GM19452 (cell line): ENCODE measurements around the gene CD163.
A peak's percentile ranks its signal among the peaks of the same experiment; 100 is the strongest.
"Not testable (repeated sequence)": the region's sequence is repeated elsewhere in the genome, so short reads cannot be mapped to it uniquely, and the experiment has no call there.

Experiments
- ATAC-seq: cut with Tn5 transposase; IDR thresholded peaks from one replicate; pipeline ENCODE4 v1.9.1; 2021; ENCODE audit not compliant: unreplicated experiment

CD163 gene

GRCh38 chr12:7503686-7504415 is at the start of gene CD163:
Gene CD163 (minus strand): TSS chr12:7503777. CDS start chr12:7503690, 87 bp downstream.
- ATAC-seq, result no peak

GRCh38 chr12:7542813-7543212 is 39.2 kb upstream of the CD163 start:
- no peak for ATAC-seq

GRCh38 chr12:7542046-7542445 is 38.5 kb upstream of the CD163 start:
- ATAC-seq, result no peak

- no peak for ATAC-seq
These were observed 10.8 kb upstream of the CD163 start for GRCh38 chr12:7514416-7514815.

GRCh38 chr12:7512553-7512952 is 9.0 kb upstream of the CD163 start:
- no peak for ATAC-seq

- ATAC-seq, result not testable (repeated sequence)
These were observed 6.4 kb upstream of the CD163 start for GRCh38 chr12:7509793-7510470.

DNA sequence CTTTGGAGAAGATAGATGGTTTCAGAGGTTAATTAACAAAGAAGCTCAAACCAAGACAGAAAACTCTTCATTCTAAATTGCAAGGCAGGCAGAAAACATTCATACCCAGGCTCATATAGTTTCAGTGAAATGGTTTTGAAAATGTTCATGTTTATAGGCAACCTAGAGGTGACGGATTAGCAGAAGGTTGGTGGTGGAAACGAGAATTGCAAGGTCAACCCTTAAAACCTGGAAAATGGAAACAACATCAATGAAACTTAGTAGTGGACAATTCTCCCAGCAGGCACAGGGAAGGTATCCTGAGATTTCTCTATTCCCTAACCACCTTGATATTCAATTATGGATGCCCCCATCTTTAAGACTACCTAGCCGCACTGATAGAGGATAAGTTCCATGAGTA is 965 bp downstream of the CD163 start:
- no peak for ATAC-seq

- ATAC-seq, result no peak
These were observed 2.5 kb downstream of the CD163 start for GRCh38 chr12:7501031-7501588.

DNA sequence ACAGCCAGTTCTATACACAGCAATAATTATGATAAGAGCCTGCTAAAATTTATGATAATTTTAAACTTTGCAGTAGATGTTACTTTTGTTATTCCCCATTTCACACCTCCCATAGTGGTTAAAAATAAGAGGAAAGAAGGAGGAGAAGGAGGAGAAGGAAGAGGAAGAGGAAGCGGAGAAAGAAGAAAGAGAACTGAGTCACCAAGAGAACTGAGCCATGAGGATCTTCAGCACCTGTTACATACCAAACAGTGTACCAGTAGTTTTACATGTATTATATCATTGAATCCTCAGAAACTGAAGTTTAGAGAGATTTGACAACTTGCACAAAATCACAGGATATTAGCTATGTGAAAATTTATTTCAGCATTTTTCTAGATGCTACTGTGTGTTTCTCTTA is 3.9 kb downstream of the CD163 start:
- no peak for ATAC-seq

DNA sequence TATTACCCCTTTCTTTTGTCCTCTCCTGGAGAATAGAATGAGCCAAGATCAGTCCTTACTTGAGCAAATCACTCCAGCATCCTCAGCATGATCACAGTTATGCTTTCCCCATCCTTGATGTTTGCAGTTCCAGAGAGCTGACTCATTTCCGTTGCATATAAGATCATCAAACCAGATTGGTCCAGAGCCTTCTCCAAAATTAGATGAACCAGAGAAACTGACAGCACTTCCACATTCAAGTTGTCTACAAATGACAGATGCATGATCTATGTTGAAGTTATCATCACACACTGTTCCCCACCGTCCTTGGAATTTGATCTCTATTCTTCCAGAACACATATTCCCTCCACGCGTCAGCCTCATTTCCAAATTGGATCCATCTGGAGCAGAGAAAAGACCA is 4.8 kb downstream of the CD163 start:
- ATAC-seq, result no peak

DNA sequence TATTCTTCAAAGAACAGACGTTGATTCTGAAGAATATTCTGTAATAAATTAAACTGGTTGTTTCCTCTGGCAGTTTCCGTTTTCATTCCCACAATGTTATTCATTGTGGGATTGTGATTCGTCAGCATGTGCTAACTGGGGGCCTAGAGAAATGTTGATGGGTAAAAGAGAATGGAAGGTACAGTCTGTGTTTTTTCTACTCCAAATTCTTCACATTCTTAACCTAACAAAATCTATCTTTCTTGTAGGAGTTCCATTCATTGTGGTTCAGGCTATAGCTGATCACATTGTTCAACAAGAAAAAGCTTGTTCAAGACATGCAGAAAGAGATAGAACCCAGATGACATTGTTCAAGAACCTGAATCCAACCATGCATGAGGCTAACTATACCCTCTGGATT is 5.9 kb downstream of the CD163 start:
- ATAC-seq, result no peak

DNA sequence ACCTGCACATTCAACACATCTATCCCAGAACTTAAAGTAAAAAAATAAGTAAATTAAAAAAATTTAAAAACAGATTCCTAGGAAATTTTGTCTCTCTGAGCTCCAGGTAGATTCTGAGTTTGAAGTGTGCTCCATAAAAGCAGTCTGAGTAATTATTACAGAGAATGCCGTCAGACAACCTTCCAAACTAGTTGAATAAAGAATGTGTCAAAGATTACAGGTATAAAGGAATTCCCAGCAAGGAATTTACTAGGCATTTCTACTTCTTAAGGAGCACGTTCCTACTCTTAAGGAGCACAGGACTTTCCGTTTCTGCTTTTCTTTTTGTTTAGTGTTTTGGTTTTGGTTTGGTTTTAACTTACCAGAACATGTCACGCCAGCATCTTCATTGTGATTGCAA is 7.1 kb downstream of the CD163 start:
- ATAC-seq, result no peak

GRCh38 chr12:7495136-7495535 is 8.4 kb downstream of the CD163 start:
- ATAC-seq, result no peak

DNA sequence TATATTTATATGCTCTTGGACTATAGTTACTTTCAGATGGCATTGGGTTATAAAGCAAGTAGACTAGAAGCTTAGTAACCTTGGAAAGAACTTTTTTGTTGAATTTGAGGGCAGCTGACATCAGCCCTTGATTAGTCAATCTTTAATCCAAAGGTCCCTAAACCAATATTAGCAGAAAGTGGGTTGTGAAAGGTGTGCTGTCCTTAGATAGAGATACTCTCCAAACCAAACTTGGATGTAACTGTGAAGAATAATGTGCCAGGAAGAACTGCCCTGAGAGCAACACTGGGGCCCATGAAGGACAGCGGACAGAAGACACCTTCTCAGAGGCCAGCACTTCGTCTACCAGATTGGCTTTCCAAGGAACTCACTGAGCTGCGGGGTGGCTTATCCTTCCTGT is 10.6 kb downstream of the CD163 start:
- ATAC-seq, result no peak

DNA sequence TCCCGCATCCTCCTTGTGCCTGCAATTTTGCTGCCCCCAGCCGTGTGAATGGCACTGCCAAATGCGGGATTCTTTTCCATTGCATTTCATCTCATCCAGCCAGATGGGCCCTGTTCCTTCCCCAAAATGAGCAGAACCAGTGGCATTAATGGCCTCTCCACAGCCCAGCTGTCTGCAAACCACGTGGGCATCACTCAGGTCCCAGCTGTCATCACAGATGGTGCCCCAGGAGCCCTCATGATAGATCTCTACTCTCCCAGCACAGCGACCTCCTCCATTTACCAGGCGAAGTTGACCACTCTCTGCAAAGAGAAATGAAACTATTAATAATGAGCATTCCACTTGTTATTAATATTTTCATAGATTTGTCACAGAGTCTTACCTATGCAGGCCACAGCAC is 17.1 kb downstream of the CD163 start:
- ATAC-seq, result no peak

- no peak for ATAC-seq
These were observed 18.5 kb downstream of the CD163 start for GRCh38 chr12:7485095-7485494.

DNA sequence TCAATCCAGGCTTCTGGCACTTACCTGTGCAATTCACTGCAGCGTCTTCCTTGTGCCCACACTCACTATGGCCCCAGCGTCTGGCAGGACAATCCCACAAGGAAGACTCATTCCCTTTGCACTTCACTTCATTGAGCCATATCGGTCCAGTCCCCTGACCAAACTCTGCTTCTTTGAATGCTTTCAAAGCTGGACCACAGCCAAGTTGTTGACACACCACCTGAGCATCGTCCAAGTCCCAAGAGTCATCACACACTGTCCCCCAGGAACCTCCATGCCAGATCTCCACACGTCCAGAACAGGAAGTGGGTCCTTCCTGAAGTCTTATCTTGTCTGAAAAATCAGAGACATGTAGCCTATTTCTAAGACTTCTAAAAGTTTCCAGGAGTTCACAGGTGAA is 20.2 kb downstream of the CD163 start:
- ATAC-seq, result no peak

DNA sequence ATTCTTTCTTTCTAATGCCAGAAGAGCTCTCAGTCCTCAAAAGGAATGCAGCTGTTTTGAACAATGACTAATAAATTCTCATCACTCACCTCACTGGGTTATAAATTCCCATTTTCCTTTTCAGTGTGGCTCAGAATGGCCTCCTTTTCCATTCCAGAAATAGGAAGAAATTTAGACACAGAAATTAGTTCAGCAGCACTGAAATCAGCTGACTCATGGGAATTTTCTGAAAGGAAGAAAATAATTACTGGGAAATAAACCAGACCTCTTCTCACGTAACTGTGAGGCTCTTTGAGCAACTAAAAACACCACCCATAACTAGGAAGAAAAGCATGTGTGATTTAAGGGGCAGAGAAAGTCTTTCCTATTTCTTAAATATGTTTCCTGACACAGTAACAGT is 23.8 kb downstream of the CD163 start:
- no peak for ATAC-seq

DNA sequence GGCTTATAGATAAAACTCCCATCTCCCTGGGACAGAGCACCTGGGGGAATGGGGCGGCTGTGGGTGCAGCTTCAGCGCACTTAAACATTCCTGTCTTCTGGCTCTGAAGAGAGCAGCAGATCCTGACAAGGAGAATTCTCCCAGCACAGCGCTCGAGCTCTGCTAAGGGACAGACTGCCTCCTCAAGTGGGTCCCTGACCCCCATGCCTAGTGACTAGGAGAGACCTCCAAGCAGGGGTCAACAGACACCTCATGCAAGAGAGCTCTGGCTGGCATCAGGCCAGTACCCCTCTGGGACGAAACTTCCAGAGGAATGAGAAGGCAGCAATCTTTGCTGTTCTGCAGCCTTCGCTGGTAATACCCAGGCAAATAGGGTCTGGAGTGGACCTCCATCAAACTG is 31.5 kb downstream of the CD163 start:
- no peak for ATAC-seq

GRCh38 chr12:7460375-7461259 is 43.0 kb downstream of the CD163 start:
- peak; percentile 53 for ATAC-seq

GRCh38 chr12:7459973-7460372 is 43.6 kb downstream of the CD163 start:
- ATAC-seq, result no peak
